Mononuclear cell (primary cell): ENCODE results near the gene WIPI1. TPM values are rescaled to one million over a fixed set of nuclear protein-coding genes. Genes with fewer than 3 reads are reported as not detected.

Experiments used
- H3K27me3 ChIP-seq: 2 replicates; pipeline ENCODE4 v1.6.0; 2011; ENCODE audit warnings: low read length, control low read depth; ENCODE audit not compliant: insufficient read depth
- H3K4me1 ChIP-seq: 2 replicates; pipeline ENCODE4 v1.5.1; 2011; ENCODE audit warnings: mild to moderate bottlenecking, low read length, control low read depth; ENCODE audit not compliant: insufficient read depth
- H3K4me3 ChIP-seq: 2 replicates; pipeline ENCODE4 v1.5.1; 2011; ENCODE audit warnings: mild to moderate bottlenecking, low read length, moderate library complexity
- H3K9me3 ChIP-seq: 2 replicates; pipeline ENCODE4 v1.5.1; 2011; ENCODE audit warnings: low read depth, mild to moderate bottlenecking, control low read depth, low read length
- total RNA-seq: library from RNA; depleted of rRNA; stranded (reverse); fragments of >200 nt; gene quantifications from one replicate; pipeline ENCODE4 v1.2.3, GENCODE V29; 2012

WIPI1 gene
- total RNA-seq, 1 donor: 17.8 TPM

DNA sequence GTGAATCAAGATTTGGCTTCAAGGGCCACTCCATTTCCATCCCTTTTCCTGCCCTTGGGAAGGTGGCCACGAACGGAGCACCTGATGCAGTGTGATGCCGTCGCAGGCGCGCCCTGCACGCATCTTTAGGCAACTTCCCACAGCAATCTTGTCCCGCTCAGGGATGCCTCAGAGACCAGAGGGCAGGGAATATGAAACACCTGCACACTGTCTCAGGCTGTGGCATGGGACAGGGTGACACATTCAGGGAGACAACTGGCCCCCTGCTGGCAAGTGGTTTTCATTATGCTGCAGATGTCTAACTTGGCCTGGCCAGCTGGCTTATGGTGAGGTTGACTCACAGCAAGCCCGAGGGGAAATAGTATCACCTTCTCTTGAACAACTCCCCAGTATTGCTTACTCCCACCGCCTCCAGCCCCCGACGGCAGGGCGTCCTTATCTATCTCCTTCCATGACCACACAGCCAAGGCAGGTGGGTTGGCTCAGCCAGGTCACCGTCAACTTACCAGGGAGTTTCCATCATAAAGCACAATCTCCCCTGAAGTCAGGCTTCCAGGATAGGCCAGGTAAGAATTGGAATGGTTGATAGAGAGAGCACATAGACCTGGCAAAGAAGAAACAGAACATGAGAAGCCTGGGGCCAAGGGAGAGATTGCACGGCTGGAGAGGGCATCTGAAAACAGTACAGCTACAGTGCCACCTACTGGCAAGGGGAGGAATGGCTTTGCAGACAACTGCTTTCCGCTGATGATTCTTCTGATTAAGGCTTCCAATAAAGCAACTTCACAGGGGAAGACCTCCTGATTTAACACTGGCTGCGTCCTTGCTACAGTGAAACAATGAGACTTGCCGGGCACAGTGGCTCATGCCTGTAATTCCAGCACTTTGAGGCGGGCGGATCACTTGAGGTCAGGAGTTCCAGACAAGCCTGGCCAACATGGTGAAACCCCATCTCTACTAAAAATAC is 21.1 kb downstream of the WIPI1 start:
- Histone ChIP-seq H3K4me3 (no peak overlapping the region), H3K27me3 (no peaks in the 10 kb centered on the region), H3K4me1 (peaks cover 45% of the 10 kb centered on the region), H3K9me3 (no peaks in the 10 kb centered on the region)

DNA sequence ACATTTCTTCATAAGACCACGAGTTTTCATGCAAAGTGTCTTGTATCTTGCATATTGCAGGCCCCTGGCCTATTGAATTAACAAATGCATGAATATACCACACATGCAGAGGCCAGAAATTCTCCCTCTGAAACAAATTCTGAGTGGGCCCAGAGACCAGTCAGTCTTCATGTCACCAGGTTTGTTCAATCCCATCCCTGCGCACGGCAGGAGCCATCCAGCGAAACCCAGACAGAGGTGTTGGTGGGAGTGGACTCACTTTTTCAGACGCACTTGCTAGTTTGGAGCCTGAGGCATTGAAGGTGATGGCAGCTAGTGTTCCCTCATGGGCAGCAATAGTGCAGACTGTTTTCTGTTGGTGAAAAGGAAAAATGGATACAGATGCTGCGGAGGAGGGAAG is 21.9 kb downstream of the WIPI1 start:
- no peaks in the 10 kb centered on the region for H3K9me3 ChIP-seq

DNA sequence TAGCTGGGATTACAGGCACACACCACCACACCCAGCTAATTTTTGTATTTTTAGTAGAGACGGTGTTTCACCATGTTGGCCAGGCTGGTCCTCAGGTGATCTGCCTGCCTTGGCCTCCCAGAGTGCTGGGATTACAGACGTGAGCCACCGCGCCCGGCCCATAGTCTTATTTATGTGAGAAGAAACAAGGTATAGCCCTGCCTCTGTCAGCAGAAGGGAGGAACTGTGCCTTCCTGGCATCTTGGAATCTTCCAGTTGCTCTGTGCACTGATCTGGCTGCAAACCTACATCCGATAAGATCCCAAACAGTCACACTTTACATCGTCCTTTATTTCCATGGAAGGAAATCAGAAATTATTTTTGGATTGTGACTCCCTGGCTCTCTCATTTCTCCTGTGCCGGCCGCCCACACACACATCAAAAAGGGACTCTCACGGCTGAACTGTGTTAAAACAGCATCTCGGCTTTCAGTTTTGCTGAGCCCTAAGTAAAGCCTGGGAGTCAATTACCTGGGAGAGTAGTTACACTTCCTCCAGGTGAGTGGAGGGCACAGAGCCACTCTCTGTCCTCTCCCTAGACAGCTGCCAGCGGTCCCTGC is 23.3 kb downstream of the WIPI1 start:
- no peaks in the 10 kb centered on the region for H3K9me3 ChIP-seq
- H3K27me3 ChIP-seq: no peaks in the 10 kb centered on the region
- H3K4me3 ChIP-seq: no peak overlapping the region

More for the DNA sequence above, 21.9 kb downstream of the WIPI1 start:
- Histone ChIP-seq H3K27me3 (no peaks in the 10 kb centered on the region), H3K4me1 (peaks cover 37% of the 10 kb centered on the region), H3K4me3 (no peak overlapping the region)

DNA sequence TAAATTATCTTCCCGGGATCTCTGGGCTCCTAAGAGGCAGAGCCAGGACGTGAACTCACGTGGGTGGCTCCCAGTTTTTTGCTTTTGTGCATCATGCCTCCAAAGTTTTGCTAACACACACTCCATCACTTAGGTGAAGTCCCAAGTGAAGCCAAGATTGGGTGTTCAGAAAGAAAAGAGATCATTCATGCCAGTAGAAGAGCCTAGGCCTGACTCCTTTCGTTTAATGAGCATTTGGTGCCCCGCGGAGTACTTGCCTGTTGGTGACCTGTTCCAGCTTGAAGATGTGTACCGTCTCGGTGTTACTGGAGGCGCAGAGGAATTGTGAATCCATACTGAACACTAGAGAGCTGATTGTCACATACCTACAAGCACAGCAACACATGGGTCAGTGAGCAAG is 24.1 kb downstream of the WIPI1 start:
- H3K4me3 ChIP-seq: no peak overlapping the region
- no peaks in the 10 kb centered on the region for H3K9me3 ChIP-seq
- H3K27me3 ChIP-seq: no peaks in the 10 kb centered on the region
- H3K4me1 ChIP-seq: peaks cover 26% of the 10 kb centered on the region

More for the DNA sequence above, 23.3 kb downstream of the WIPI1 start:
- H3K4me1 ChIP-seq: peaks cover 32% of the 10 kb centered on the region

DNA sequence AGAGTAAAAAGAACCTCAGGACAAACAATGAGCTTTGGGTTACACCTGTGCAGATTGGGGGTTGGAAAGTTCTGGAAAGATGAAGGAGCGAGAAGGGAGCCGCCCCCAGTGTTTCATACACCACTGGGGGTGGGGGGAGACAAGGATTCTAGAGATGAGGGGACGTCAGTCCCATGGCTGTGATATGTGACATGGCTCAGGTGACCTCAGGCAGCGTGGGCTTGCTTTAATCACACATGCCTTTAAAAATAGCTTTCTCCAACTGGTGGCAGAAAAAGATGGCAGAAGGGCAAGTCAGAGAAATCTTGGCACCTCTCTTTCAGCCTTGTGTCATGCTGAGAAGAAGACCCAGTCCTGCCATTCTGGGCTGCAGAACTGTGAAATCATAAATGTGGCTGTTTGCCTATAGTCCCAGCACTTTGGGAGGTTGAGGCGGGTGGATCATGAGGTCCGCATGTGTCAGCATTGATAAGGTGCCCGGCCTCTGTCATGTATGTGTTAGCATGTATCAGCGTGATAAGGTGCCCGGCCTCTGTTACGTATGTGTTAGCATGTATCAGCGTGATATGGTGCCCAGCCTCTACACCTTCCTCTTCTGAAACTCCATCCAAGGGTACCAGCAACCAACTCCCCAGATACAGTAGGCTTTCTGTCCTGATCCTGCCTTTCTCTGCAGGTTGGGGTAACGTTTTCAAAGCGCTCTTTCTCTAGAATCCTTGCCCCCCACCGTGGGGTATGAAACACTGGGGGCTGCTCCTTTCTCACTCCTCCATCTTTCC is 25.0 kb downstream of the WIPI1 start:
- Histone ChIP-seq H3K27me3 (no peaks in the 10 kb centered on the region), H3K9me3 (no peaks in the 10 kb centered on the region), H3K4me3 (no peak overlapping the region), H3K4me1 (peaks cover 16% of the 10 kb centered on the region)

DNA sequence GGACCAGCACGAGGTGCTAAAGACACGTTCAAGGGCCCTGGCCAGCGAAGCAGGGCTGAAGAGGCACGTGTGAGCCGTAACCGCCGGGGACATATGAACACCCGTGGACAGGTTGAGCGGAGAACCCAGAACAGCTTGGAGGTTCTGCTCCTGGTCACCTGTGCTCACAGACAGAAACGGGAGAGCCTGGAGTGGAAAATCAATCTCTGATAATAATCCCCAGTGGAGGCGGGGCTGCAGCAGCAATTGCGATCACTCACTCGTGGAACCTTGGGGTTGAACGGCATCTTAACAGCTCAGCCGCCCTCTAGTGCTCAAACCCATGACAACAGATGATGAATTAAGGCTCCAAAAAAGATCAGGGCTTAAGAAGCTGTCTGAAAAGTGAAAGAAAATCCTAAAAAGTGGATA is 25.6 kb downstream of the WIPI1 start:
- Histone ChIP-seq H3K27me3 (no peaks in the 10 kb centered on the region), H3K4me3 (no peak overlapping the region), H3K4me1 (peaks cover 10% of the 10 kb centered on the region), H3K9me3 (no peaks in the 10 kb centered on the region)

DNA sequence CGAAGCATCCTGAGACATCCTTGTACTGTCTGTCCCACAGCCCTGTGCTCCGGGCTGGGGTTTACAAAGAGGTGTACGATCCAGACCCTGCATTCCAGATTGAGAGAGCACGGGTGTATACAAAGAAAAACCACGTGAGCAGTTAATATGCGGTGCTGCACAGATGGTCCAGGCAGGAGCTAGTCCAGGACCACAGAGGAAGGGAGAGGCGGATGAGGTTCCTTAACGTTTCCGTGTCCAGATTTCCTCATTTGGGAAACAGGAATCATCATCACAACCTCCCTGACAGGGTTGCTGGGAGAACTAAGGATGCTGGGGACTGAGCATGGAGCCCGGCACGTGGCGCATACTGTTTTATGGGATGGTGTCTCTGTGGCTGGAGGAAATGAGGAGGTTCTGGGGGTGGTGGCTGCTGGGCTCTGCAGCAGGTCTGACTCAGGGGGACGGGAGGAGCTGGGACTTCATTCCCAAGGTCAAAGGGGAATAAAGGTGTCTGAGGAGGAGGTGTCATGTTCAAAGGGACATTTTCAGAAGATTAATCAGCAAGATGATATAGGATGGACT is 26.2 kb downstream of the WIPI1 start:
- Histone ChIP-seq H3K4me3 (no peak overlapping the region), H3K27me3 (no peaks in the 10 kb centered on the region), H3K9me3 (no peaks in the 10 kb centered on the region), H3K4me1 (peaks cover 5% of the 10 kb centered on the region)

DNA sequence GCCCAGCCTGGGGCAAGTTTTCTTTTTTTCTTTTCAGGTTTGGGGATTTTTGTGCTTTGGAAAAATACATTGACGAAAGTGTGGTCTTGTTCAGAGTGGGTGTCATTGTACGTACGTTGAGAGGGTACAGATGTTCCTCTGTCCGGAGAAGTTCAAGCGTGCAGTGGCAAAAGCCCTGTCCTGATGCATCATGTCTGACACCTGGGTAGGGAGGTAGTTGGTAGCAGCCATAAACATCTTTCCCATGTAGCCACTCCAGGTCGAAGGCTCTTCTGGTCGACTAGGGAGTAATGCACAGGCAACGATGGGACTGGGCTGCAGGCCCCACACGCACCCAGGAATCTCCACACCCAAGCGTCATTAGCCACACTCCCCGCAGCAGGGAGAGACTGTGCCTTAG is 27.4 kb downstream of the WIPI1 start:
- H3K27me3 ChIP-seq: no peaks in the 10 kb centered on the region
- no peaks in the 10 kb centered on the region for H3K9me3 ChIP-seq
- H3K4me3 ChIP-seq: no peak overlapping the region
- H3K4me1 ChIP-seq: no peaks in the 10 kb centered on the region

DNA sequence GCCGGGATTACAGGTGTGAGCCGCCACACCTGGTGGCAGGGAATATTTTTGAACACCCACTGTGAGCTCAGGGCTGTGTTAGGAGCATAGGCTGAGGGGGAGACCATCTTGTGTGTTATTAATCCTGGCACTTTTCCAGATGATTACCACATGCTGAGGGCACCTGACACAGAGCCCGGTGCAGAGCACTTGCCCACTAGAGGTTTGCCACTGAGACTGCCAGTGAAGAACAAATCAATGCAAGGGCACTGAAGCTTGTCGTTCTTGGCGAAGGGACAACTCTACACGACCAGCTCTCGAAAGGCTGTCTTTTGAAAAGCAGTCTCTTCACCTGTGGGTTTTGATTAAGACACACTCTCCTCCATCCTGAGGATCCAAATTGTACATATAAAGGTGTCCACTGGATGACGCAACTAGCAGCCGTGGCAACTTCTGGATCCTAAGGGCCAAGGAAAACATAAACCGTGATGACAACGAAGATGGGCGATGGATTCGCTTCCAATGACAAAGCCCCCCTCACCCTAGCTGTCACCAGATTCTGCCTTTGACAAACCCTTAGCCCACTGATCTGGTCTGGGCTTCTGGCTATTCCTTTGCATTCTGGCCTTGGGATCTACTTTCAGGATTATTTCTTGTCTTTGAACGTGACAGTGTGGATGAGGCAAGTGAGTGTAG is 28.7 kb downstream of the WIPI1 start:
- Histone ChIP-seq H3K27me3 (no peaks in the 10 kb centered on the region), H3K4me3 (no peak overlapping the region), H3K4me1 (no peaks in the 10 kb centered on the region), H3K9me3 (no peaks in the 10 kb centered on the region)

DNA sequence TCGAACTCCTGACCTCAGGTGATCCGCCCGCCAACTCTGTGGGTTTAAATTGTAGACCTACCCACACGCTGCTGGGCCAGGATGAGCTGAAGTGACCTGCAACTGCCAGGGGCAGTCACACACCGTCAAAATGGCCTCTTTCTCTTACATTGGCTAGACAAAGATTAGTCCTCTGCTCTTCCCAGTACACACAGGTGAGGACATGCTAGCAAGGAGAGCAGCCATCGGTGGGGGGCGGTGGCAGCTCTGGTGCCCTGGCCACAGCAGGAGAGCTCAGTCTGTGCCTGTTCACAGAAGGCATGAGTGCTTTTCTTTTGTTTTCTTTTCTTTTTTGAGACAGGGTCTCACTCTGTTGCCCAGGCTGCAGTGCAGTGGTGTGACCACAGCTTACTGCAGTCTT is 29.7 kb downstream of the WIPI1 start:
- no peak overlapping the region for H3K4me3 ChIP-seq
- no peaks in the 10 kb centered on the region for H3K27me3 ChIP-seq
- H3K4me1 ChIP-seq: no peaks in the 10 kb centered on the region
- H3K9me3 ChIP-seq: no peaks in the 10 kb centered on the region

DNA sequence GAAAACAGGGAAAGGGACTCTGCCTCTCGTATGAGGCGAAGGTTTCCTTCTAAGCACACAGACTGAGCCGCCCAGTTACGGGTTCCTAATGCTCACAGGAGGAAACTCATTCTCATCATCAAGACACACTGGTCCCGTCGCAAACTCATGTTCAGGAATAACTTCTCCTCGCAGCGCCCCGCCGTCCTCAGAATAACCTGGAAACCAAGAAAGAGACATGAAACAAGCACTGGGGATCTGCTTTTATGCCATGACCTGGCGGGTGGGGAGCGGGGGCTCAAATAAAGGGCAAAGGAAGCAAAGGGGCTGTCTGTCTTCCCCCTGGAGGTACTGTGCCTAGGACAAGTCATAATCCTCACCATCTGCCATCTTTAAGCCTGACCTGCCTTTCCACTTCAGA is 31.3 kb downstream of the WIPI1 start:
- no peak overlapping the region for H3K4me3 ChIP-seq

DNA sequence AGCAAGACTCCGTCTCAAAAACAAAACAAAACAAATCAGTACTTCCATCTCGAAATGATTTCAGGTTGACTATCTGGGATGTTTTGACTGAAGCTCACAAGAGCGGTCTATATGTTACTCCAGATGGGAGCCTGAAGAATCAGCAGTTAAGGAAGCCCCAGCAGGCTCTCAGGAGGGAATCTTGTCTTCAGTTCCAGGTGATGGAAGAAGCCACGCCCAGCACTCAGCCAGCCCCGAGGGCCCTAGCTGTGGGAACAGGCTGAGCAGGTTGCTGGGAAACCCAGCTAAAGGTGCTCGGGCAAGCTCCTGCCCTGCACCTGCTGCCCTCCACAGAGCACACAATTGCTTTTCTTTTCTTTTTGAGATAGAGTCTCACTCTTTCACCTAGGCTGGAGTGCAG is 32.4 kb downstream of the WIPI1 start:
- Histone ChIP-seq H3K4me3 (no peak overlapping the region), H3K4me1 (no peaks in the 10 kb centered on the region), H3K9me3 (no peaks in the 10 kb centered on the region), H3K27me3 (no peaks in the 10 kb centered on the region)

More for the DNA sequence above, 31.3 kb downstream of the WIPI1 start:
- H3K9me3 ChIP-seq: no peaks in the 10 kb centered on the region
- H3K4me1 ChIP-seq: no peaks in the 10 kb centered on the region
- no peaks in the 10 kb centered on the region for H3K27me3 ChIP-seq

DNA sequence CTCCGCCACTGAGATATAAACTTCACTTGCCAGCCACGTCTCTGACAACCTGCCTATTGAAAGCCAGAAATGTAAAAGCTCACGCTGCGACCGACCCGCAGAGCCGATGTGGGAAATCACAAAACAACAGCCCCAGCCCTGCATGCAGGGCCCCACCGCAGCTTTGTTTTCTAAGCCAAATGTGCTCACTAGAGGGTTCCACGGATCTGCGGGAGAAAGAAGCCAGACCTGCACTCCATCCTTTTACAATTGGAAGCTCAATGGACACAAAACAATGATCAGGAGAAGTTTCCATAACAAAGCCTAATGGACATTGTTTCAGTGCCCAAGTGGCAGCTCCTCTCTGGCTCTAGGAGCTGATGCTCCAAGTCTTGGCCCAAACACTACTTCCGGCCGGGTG is 33.1 kb downstream of the WIPI1 start:
- Histone ChIP-seq H3K4me1 (no peaks in the 10 kb centered on the region), H3K4me3 (no peak overlapping the region), H3K27me3 (no peaks in the 10 kb centered on the region), H3K9me3 (no peaks in the 10 kb centered on the region)

DNA sequence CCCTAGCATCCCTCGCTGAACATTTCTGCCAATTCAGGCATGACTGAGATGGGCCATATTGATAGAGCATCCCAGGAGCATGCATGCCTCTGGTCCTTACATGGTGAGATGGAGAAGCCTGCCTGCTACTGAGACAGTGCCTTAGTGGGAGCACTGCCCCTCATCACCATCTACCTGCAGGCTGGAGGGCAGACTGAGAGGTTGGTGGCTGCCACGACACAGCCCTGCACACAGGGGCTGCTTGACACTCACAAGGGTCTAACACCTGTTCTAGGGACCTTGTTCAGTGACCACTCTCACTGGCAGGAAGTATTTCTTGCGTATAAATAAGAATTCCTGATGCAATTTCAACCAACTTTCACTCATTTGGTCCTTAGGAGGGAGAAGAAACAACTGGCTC is 34.0 kb downstream of the WIPI1 start:
- Histone ChIP-seq H3K9me3 (no peaks in the 10 kb centered on the region), H3K4me1 (no peaks in the 10 kb centered on the region), H3K27me3 (no peaks in the 10 kb centered on the region), H3K4me3 (no peak overlapping the region)
